GM23338 (cell line): Measurements from ENCODE around the gene MEGF9. TPM values are rescaled to one million over a fixed set of nuclear protein-coding genes. Genes with fewer than 3 reads are reported as not detected.
A peak's percentile ranks its signal among the peaks of the same experiment; 100 is the strongest.

ENCODE experiments used
- ATAC-seq: fragments of 200-7000 bp; cut with Tn5 transposase; 3 replicates; pipeline ENCODE4 v1.9.1; 2020
- DNase-seq: peaks from one replicate; pipeline ENCODE4 v3.0.0-alpha.2; 2015; ENCODE audit warnings: low spot score
- H2AFZ ChIP-seq: fragments of 200-600 bp; sonication (generic); 2 replicates; pipeline ENCODE4 v1.8.0; 2016; ENCODE audit warnings: antibody characterized with exemption, mild to moderate bottlenecking, moderate library complexity
- H3F3A ChIP-seq: fragments of 200-600 bp; sonication (generic); replicated peaks from 2 replicates; pipeline ENCODE4 v1.8.0; 2017; ENCODE audit warnings: antibody characterized with exemption, mixed run types, low read depth
- H3K27ac ChIP-seq: fragments of 200-600 bp; sonication (generic); 2 replicates; pipeline ENCODE4 v1.6.1; 2016; ENCODE audit warnings: low read depth
- H3K27me3 ChIP-seq: fragments of 200-600 bp; sonication (generic); 2 replicates; pipeline ENCODE4 v1.8.0; 2016; ENCODE audit warnings: mild to moderate bottlenecking, mixed run types, moderate library complexity; ENCODE audit not compliant: insufficient read depth
- H3K36me3 ChIP-seq: fragments of 200-600 bp; sonication (generic); 2 replicates; pipeline ENCODE4 v1.8.0; 2016; ENCODE audit warnings: mild to moderate bottlenecking; ENCODE audit not compliant: insufficient read depth
- H3K4me1 ChIP-seq: fragments of 200-600 bp; sonication (generic); 2 replicates; pipeline ENCODE4 v1.8.0; 2016; ENCODE audit warnings: mild to moderate bottlenecking, moderate library complexity; ENCODE audit not compliant: insufficient read depth
- H3K4me2 ChIP-seq: fragments of 200-600 bp; sonication (generic); 2 replicates; pipeline ENCODE4 v1.7.1; 2017; ENCODE audit warnings: mixed run types
- H3K4me3 ChIP-seq: fragments of 200-600 bp; sonication (generic); 2 replicates; pipeline ENCODE4 v1.6.1; 2016; ENCODE audit warnings: mixed run types
- H3K79me2 ChIP-seq: fragments of 200-600 bp; sonication (generic); replicated peaks from 2 replicates; pipeline ENCODE4 v1.8.0; 2017; ENCODE audit warnings: mild to moderate bottlenecking; ENCODE audit not compliant: insufficient read depth
- H3K9me2 ChIP-seq: fragments of 200-600 bp; sonication (generic); 2 replicates; pipeline ENCODE4 v1.8.0; 2017; ENCODE audit not compliant: insufficient read depth
- H4K20me1 ChIP-seq: fragments of 200-600 bp; sonication (generic); replicated peaks from 2 replicates; pipeline ENCODE4 v1.8.0; 2017; ENCODE audit warnings: mild to moderate bottlenecking; ENCODE audit not compliant: insufficient read depth
- H3K27ac Mint-ChIP-seq: 2 replicates; pipeline ENCODE4 v1.8.0; 2020; ENCODE audit warnings: inconsistent platforms, mild to moderate bottlenecking, moderate library complexity, mixed read lengths
- H3K27me3 Mint-ChIP-seq: 3 replicates; pipeline ENCODE4 v1.8.0; 2022; ENCODE audit warnings: low read depth, mild to moderate bottlenecking, moderate library complexity, mixed read lengths, inconsistent platforms; ENCODE audit not compliant: insufficient read depth, poor library complexity
- H3K36me3 Mint-ChIP-seq: 3 replicates; pipeline ENCODE4 v1.8.0; 2021; ENCODE audit warnings: low read depth, mild to moderate bottlenecking, inconsistent platforms, moderate library complexity, mixed read lengths
- H3K4me1 Mint-ChIP-seq: 3 replicates; pipeline ENCODE4 v1.8.0; 2020; ENCODE audit warnings: mild to moderate bottlenecking, inconsistent platforms, mixed read lengths
- H3K4me3 Mint-ChIP-seq: 3 replicates; pipeline ENCODE4 v1.8.0; 2021; ENCODE audit warnings: moderate library complexity, mild to moderate bottlenecking, inconsistent platforms, mixed read lengths
- H3K9me3 Mint-ChIP-seq: 3 replicates; pipeline ENCODE4 v1.8.0; 2020; ENCODE audit warnings: moderate library complexity, mild to moderate bottlenecking, inconsistent platforms, mixed read lengths
- CTCF ChIP-seq, 2 experiments: fragments of 200-600 bp in 1 of 2; sonication (generic) in 1 of 2; conservative IDR thresholded peaks; 2 replicates each; pipeline versions ENCODE4 v1.5.1 to v1.6.1; 2016 to 2017; ENCODE audit warnings: antibody characterized with exemption in 2 of 2, low read depth in 2 of 2, mild to moderate bottlenecking in 2 of 2, moderate library complexity in 1 of 2
- ETS1 ChIP-seq: IDR thresholded peaks from 2 replicates; pipeline ENCODE4 v1.6.1; 2016; ENCODE audit warnings: antibody characterized with exemption
- JUNB ChIP-seq: IDR thresholded peaks from one replicate; pipeline ENCODE4 v1.6.1; 2016; ENCODE audit warnings: antibody characterized with exemption; ENCODE audit not compliant: unreplicated experiment
- NANOG ChIP-seq: IDR thresholded peaks from 2 replicates; pipeline ENCODE4 v1.6.1; 2016; ENCODE audit warnings: antibody characterized with exemption, borderline replicate concordance
- ZNF331 ChIP-seq: fragments of 250-450 bp; sonication (Bioruptor Pico); IDR thresholded peaks from 2 replicates; pipeline ENCODE4 v1.5.0; 2020; ENCODE audit warnings: low read depth, mild to moderate bottlenecking, moderate library complexity
- ZNF462 ChIP-seq: fragments of 250-450 bp; sonication (Bioruptor Pico); IDR thresholded peaks from 2 replicates; pipeline ENCODE4 v1.5.0; 2020; ENCODE audit warnings: mild to moderate bottlenecking, moderate library complexity
- polyA plus RNA-seq: library from polyadenylated mRNA; unstranded; fragments of >200 nt; fragmentation: Nextera tagmentation; extraction: Ambion mirVana; gene quantifications from 2 replicates; pipeline ENCODE4 v1.2.1, GENCODE V29; 2016
- total RNA-seq: library from RNA; depleted of rRNA; stranded (reverse); fragments of >200 nt; shearing (Covaris generic); gene quantifications from 2 replicates; pipeline ENCODE4 v1.2.3, GENCODE V29; 2014

Gene MEGF9
- total and polyA plus RNA-seq, 2 experiments from 2014 or later: 0.87 to 1.6 TPM

GRCh38 chr9:120713257-120714087, 798 bp downstream of the MEGF9 start:
- Histone ChIP-seq H3K27me3 (peaks cover 29% of the 10 kb centered on the region), H3K79me2 (0 out of 2 replicates have a peak, but pooled peaks cover 1% of the 10 kb centered on the region), H2AFZ (peak overlapping the region; percentile 91; the same call in 1 of the 2 replicates), H3K36me3 (no peaks in the 10 kb centered on the region), H3K9me2 (no peaks in the 10 kb centered on the region), H3F3A (0 out of 2 replicates have a peak, but pooled peaks cover 4% of the 10 kb centered on the region), H3K4me2 (peak overlapping the region; percentile 91), H3K4me1 (peaks cover 10% of the 10 kb centered on the region), H3K27ac (no peak overlapping the region), H3K4me3 (peak overlapping the region; percentile 84), H4K20me1 (peaks cover 9% of the 10 kb centered on the region)
- H3K27ac Mint-ChIP-seq: no peak overlapping the region
- H3K9me3 Mint-ChIP-seq: no peaks in the 10 kb centered on the region
- peak overlapping the region; percentile 78 for H3K4me3 Mint-ChIP-seq
- H3K36me3 Mint-ChIP-seq: no peaks in the 10 kb centered on the region
- DNase-seq (peak; percentile 58), ATAC-seq (peak; percentile 6)
- H3K27me3 Mint-ChIP-seq: peaks cover 26% of the 10 kb centered on the region
- no peak for TF ChIP-seq NANOG
- TF ChIP-seq ZNF331 (CRISPR knock-in tag): no peak
- TF ChIP-seq ETS1: no peak
- no peak for TF ChIP-seq JUNB
- H3K4me1 Mint-ChIP-seq: peaks cover 20% of the 10 kb centered on the region

- H3K9me3 Mint-ChIP-seq: no peaks in the 10 kb centered on the region
- H3K36me3 Mint-ChIP-seq: no peaks in the 10 kb centered on the region
- H3K36me3 ChIP-seq: no peaks in the 10 kb centered on the region
- H3K4me2 ChIP-seq: peak overlapping the region; percentile 91; the same call in 1 of the 2 replicates
- H3K27me3 ChIP-seq: peaks cover 29% of the 10 kb centered on the region
- H3K79me2 ChIP-seq: 0 out of 2 replicates have a peak, but pooled peaks cover 5% of the 10 kb centered on the region
- peaks cover 10% of the 10 kb centered on the region for H3K4me1 ChIP-seq
- H4K20me1 ChIP-seq: peaks cover 9% of the 10 kb centered on the region
- H3K4me3 Mint-ChIP-seq: peak overlapping the region; percentile 78
- 0 out of 2 replicates have a peak, but pooled peaks cover 4% of the 10 kb centered on the region for H3F3A ChIP-seq
- no peak overlapping the region for H2AFZ ChIP-seq
- ATAC-seq: no peak
- DNase-seq: no peak
- no peaks in the 10 kb centered on the region for H3K9me2 ChIP-seq
- H3K4me1 Mint-ChIP-seq: peaks cover 20% of the 10 kb centered on the region
- H3K27me3 Mint-ChIP-seq: peaks cover 23% of the 10 kb centered on the region
- no peak overlapping the region for H3K27ac Mint-ChIP-seq
- H3K27ac ChIP-seq: no peak overlapping the region
- H3K4me3 ChIP-seq: no peak overlapping the region; the same call in 1 of the 2 replicates
- TF ChIP-seq CTCF (conservative IDR thresholded peaks at IDR 0.05; ENCODE audit: low read depth in 2 of 2) (no peak), ZNF462 (CRISPR knock-in tag) (no peak), JUNB (no peak), NANOG (no peak), ZNF331 (CRISPR knock-in tag) (no peak)
These were observed 1.7 kb downstream of the MEGF9 start for GRCh38 chr9:120712539-120713031.
